ENCODE results near the gene GNAT1. TPM values are rescaled to one million over a fixed set of nuclear protein-coding genes. Genes with fewer than 3 reads are reported as not detected.
A peak's percentile ranks its signal among the peaks of the same experiment; 100 is the strongest.

The GNAT1 gene
- total and polyA plus RNA-seq, 2 of the 13 experiments (the other 11 are each of a cell fraction or from before 2014, with no cell fraction given): 0.15 TPM; not detected in 1

GRCh38 chr3:50203113-50203808, 11.9 kb downstream of the GNAT1 start (continued):
- TF ChIP-seq ZNF709 (CRISPR knock-in tag; IDR thresholded peaks at IDR 0.05) (peak; percentile 42; the same call in 1 of the 2 replicates), ZKSCAN8 (CRISPR knock-in tag; IDR thresholded peaks at IDR 0.05; ENCODE audit: borderline replicate concordance) (0 out of 2 replicates have a peak, but pooled peaks have one; percentile 21), ZNF629 (CRISPR knock-in tag; conservative IDR thresholded peaks at IDR 0.05) (no peak), TOE1 (CRISPR knock-in tag; IDR thresholded peaks at IDR 0.05) (peak; percentile 64; the same call in 1 of the 2 replicates), KAT8 (CRISPR knock-in tag; IDR thresholded peaks at IDR 0.05) (peak; percentile 55; the same call in 1 of the 2 replicates), NFKBIZ (CRISPR knock-in tag; IDR thresholded peaks at IDR 0.05) (0 out of 2 replicates have a peak, but pooled peaks have one; percentile 25), JARID2 (CRISPR knock-in tag; IDR thresholded peaks at IDR 0.05; ENCODE audit: insufficient replicate concordance) (no peak), SOX13 (IDR thresholded peaks at IDR 0.05) (no peak), SOX13 (CRISPR knock-in tag; conservative IDR thresholded peaks at IDR 0.05 in 1 of 2, IDR thresholded peaks at IDR 0.05 in 1 of 2) (peak in 1 of 2 experiments; percentile 81; a peak in 2 of 4 replicates), ZNF850 (CRISPR knock-in tag; conservative IDR thresholded peaks at IDR 0.05) (no peak), YEATS2 (CRISPR knock-in tag; IDR thresholded peaks at IDR 0.05; ENCODE audit: borderline replicate concordance) (peak; percentile 60; the same call in 1 of the 2 replicates), ZNF704 (CRISPR knock-in tag; IDR thresholded peaks at IDR 0.05; ENCODE audit: borderline replicate concordance) (no peak; the same call in 1 of the 2 replicates), ZNF335 (CRISPR knock-in tag; IDR thresholded peaks at IDR 0.05) (no peak), PAX8 (CRISPR knock-in tag; IDR thresholded peaks at IDR 0.05; ENCODE audit: borderline replicate concordance) (no peak), AHR (CRISPR knock-in tag; IDR thresholded peaks at IDR 0.05) (no peak), HNRNPLL (IDR thresholded peaks at IDR 0.05; ENCODE audit: low read depth, low read length, poor library complexity, severe bottlenecking) (no peak), EEA1 (CRISPR knock-in tag; IDR thresholded peaks at IDR 0.05; ENCODE audit: borderline replicate concordance) (no peak), GTF3A (CRISPR knock-in tag; conservative IDR thresholded peaks at IDR 0.05) (no peak; the same call in 1 of the 2 replicates), HNF4A (CRISPR knock-in tag; IDR thresholded peaks at IDR 0.05) (peak; percentile 75), KDM4B (CRISPR knock-in tag; IDR thresholded peaks at IDR 0.05) (no peak), MIER2 (CRISPR knock-in tag; IDR thresholded peaks at IDR 0.05) (0 out of 2 replicates have a peak, but pooled peaks have one; percentile 41), SATB2 (CRISPR knock-in tag; IDR thresholded peaks at IDR 0.05) (no peak), NR2F2 (IDR thresholded peaks at IDR 0.05; ENCODE audit: borderline replicate concordance, low read depth) (no peak), NR1H2 (CRISPR knock-in tag; IDR thresholded peaks at IDR 0.05; ENCODE audit: borderline replicate concordance, low read depth) (no peak), ZNF44 (CRISPR knock-in tag; IDR thresholded peaks at IDR 0.05) (no peak), GMEB2 (CRISPR knock-in tag; IDR thresholded peaks at IDR 0.05; ENCODE audit: low read depth) (no peak), ZSCAN9 (CRISPR knock-in tag; IDR thresholded peaks at IDR 0.05; ENCODE audit: borderline replicate concordance) (peak; percentile 67; the same call in 1 of the 2 replicates)

Measured in HepG2 (cell line).